Heart right ventricle (tissue), 16 donors: Measurements from ENCODE around the gene GRP. TPM values are rescaled to one million over a fixed set of nuclear protein-coding genes. Genes with fewer than 3 reads are reported as not detected.

Experiments used
- ATAC-seq, 8 donors: fragments of 200-7000 bp; cut with Tn5 transposase; one replicate each; pipeline ENCODE4 v1.9.1; 2020; ENCODE audit warnings: mild to moderate bottlenecking in 8 of 8, moderate library complexity in 8 of 8, moderate number of reproducible peaks in 1 of 8
- DNase-seq, 2 donors: peaks; one replicate each; pipeline ENCODE4 v3.0.0-alpha.2; 2020
- H3K27ac ChIP-seq, 10 donors: fragments of 200-600 bp; sonication (generic) in 2 of 10; one replicate each; pipeline versions ENCODE4 v1.5.0 to v1.8.0; 2020 to 2022; ENCODE audit warnings: mild to moderate bottlenecking in 3 of 10
- H3K27me3 ChIP-seq, 7 donors: fragments of 200-600 bp; one replicate each; pipeline ENCODE4 v1.8.0; 2021 to 2022; ENCODE audit warnings: mild to moderate bottlenecking in 2 of 7
- H3K36me3 ChIP-seq, 9 donors: fragments of 200-600 bp; sonication (generic) in 1 of 9; one replicate each; pipeline versions ENCODE4 v1.5.0 to v1.8.0; 2020 to 2022; ENCODE audit warnings: mild to moderate bottlenecking in 2 of 9
- H3K4me1 ChIP-seq, 9 donors: fragments of 200-600 bp; sonication (generic) in 1 of 9; one replicate each; pipeline versions ENCODE4 v1.5.0 to v1.8.0; 2020 to 2022; ENCODE audit warnings: mild to moderate bottlenecking in 4 of 9
- H3K4me3 ChIP-seq, 10 donors: fragments of 200-600 bp; sonication (generic) in 2 of 10; one replicate each; pipeline versions ENCODE4 v1.5.0 to v1.8.0; 2020 to 2022; ENCODE audit warnings: mild to moderate bottlenecking in 7 of 10, moderate library complexity in 2 of 10
- H3K9me3 ChIP-seq, 11 donors: fragments of 200-600 bp in 10 of 11; sonication (generic) in 2 of 11; one replicate each; pipeline versions ENCODE4 v1.5.0 to v1.8.0; 2013 to 2022; ENCODE audit warnings: mild to moderate bottlenecking in 2 of 11, control low read depth in 1 of 11, moderate library complexity in 1 of 11
- CTCF ChIP-seq, 9 donors: fragments of 200-600 bp; sonication (generic) in 2 of 9; IDR thresholded peaks; one replicate each; pipeline versions ENCODE4 v1.5.0 to v1.8.0; 2021 to 2022; ENCODE audit warnings: antibody characterized with exemption in 9 of 9, mild to moderate bottlenecking in 5 of 9, moderate library complexity in 1 of 9
- WGBS, 2 donors: extraction: QIAGEN DNeasy Blood & Tissue Kit; methylation state at CpG; one replicate each; pipeline ENCODE4 v1.1.7; 2013; ENCODE audit warnings: inconsistent platforms in 1 of 2; 5-methylcytosine and 5-hydroxymethylcytosine counted together
- intact Hi-C, 10 donors: fragments of 100-400 bp; cut with DNase I; formaldehyde crosslinking; loops; one replicate each; pipeline versions ENCODE4 v1.11.1 to v1.14.2; 2022
- long read RNA-seq, 3 donors: library from polyadenylated mRNA; unstranded; transcript quantifications; one replicate each; pipeline ENCODE4 v2.0.0, GENCODE V29; 2020 to 2021
- polyA plus RNA-seq, 2 donors: library from polyadenylated mRNA; stranded (reverse); fragments of 200-250 nt; gene quantifications; one replicate each; pipeline ENCODE4 v1.2.3, GENCODE V29; 2013
- total RNA-seq, 10 donors: library from RNA; stranded (reverse); fragmentation: NEBNext Ultra II Directional in 3 of 10; extraction: Animal tissue kit (Norgen Biotek cat#: 25700) in 3 of 10; gene quantifications; one replicate each; pipeline versions ENCODE4 v1.2.1 to v1.2.4, GENCODE V29; 2021 to 2023
- donor health status: Arrhythmogenic right ventricular cardiomyopathy.
- donor health status: ischemic (EF 13 %, LVEDD 7.1; RV severe dilation, severe dysfunction).
- donor health status: healthy with polysubstance abuse.
- donor health status: DM: no; HTN: yes; CAD: no.
- donor health status: DM: no; HTN: no; CAD: no.
- donor health status: ischemic (EF 25% LVEDD 6.9; RV normal size, moderate dysfunction).
- donor health status: ischemic (EF 25% LVEDD 5.7; RV mildly dilated, moderate dysfunction).
- donor health status: healthy.
- donor health status: DM: yes; HTN: yes; CAD: no.
- donor health status: Ischemic cardiomyopathy.
- donor health status: ischemic (EF 35%, LVEDD 5.7; RV mildly dilated, moderate dysfunction).
- donor health status: nonischemic (EF 11% LVEDD 7.7; RV severe dilation, severe dysfunction).
- donor health status: DM: yes; HTN: yes; CAD: no.
- donor health status: PGD.
- donor health status: ischemic (EF 29% LVEDD 5.4; RV normal size, mild dysfunction).
- donor health status: nonischemic (EF 23%, LVEDD 6.1; RV moderate dilation, normal function).

The GRP gene
- total RNA-seq (not detected), polyA plus RNA-seq (not detected)
- long read RNA-seq, donor 1, result 0 reads
- long read RNA-seq, donor 2, result 0 reads
- long read RNA-seq, donor 3, result 0 reads

GRCh38 chr18:59219672-59220163, at the start of gene GRP:
Gene GRP (plus strand): TSS chr18:59220158. CDS start chr18:59220266, 108 bp downstream.
- H3K4me3 ChIP-seq, result peak within 1 kb of the TSS in 7 of 10 donors; percentile 7 to 31 (median 14)
- peaks cover 0 to 18% (median 6%) of the 10 kb centered on the region in 9 donors for H3K4me1 ChIP-seq
- intact Hi-C loops, result no loop called here
- no peak for TF ChIP-seq CTCF (IDR thresholded peaks at IDR 0.05)
- DNase-seq (no peak), ATAC-seq (no peak)
- H3K27ac ChIP-seq, result no peak within 1 kb of the TSS
- 2 to 3% methylated on average over 29 of the region's 29 CpGs for WGBS, 2 donors
- H3K27me3 ChIP-seq, result peaks cover 8 to 89% (median 75%) of the 10 kb centered on the region in 7 donors
- no peaks in the 10 kb centered on the region for H3K36me3 ChIP-seq
- H3K9me3 ChIP-seq, result no peaks in the 10 kb centered on the region

- WGBS, 2 donors, result 79% methylated on average over 2 of the region's 2 CpGs
- H3K27me3 ChIP-seq, result peaks cover 0 to 6% (median 0%) of the 10 kb centered on the region in 7 donors
- no peak overlapping the region for H3K27ac ChIP-seq
- intact Hi-C loops, result no loop called here
- TF ChIP-seq CTCF (IDR thresholded peaks at IDR 0.05), result no peak
- ATAC-seq, result no peak
- no peaks in the 10 kb centered on the region for H3K4me1 ChIP-seq
- H3K4me3 ChIP-seq, result no peak overlapping the region
- no peaks in the 10 kb centered on the region for H3K36me3 ChIP-seq
- no peak for DNase-seq
- H3K9me3 ChIP-seq, result peaks cover 0 to 41% (median 19%) of the 10 kb centered on the region in 11 donors
Observed at GRCh38 chr18:59172664-59173249, 47.2 kb upstream of the GRP start.

DNA sequence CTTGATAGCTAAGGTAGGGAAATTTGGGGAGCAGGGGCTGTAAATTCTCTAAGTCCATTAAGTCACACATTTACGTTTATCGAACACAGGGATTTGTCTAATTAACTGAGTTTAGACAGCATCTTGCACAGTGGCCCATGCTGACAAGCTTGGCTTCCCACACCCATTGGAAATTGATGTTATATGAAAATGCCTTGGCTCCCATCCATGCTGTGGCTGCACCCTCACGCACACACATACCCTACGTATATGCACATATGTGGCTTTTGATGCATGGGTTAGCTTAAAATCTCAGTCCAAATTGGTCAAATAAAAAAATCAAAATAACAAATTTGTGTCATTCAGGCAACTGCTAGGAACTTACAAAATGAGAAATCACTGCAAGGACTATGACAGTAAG, 42.5 kb upstream of the GRP start:
- Histone ChIP-seq H3K4me3 (no peak overlapping the region), H3K27ac (no peak overlapping the region), H3K9me3 (peaks cover 0 to 22% (median 8%) of the 10 kb centered on the region in 11 donors), H3K36me3 (no peaks in the 10 kb centered on the region), H3K4me1 (no peaks in the 10 kb centered on the region), H3K27me3 (peaks cover 0 to 10% (median 0%) of the 10 kb centered on the region in 7 donors)
- DNase-seq, result no peak
- 89 to 90% methylated on average over 4 of the region's 4 CpGs for WGBS, 2 donors
- TF ChIP-seq CTCF (IDR thresholded peaks at IDR 0.05), result no peak
- intact Hi-C loops, result no loop called here
- ATAC-seq, result no peak

DNA sequence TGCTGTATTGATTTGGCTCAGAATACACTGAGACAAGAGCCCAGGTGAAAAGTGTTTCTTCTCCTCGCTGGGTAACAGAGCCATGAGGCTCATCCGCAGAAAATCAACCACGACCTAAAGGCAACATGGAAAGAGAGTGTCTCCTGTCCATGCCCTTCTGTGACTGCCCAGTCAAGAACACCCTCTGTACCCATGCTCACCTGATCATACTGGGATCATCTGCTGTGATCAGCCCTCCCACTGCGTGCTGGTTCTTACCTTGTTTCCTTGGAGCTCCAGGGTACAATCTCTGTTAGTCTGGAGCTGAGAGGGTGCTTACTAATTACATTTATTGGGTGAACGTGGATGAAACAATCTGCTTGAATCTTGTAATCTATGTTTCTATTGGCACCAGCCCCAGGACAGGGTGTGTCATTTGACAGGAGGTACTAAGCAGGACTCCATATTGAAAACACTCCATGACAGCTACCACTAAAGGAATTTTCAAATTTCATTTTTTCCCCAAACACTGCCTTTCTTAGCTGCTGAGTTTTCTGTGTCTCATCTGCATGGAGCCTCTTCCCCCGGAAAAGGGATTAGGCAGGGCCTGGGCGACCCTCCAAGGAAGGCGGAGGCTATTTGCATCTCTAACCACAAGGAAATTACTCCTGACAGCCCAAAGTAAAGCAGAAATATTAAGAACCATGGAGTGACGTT, 39.7 kb upstream of the GRP start:
- Histone ChIP-seq H3K27ac (no peak overlapping the region), H3K4me3 (no peak overlapping the region), H3K27me3 (peaks cover 0 to 16% (median 0%) of the 10 kb centered on the region in 7 donors), H3K9me3 (no peaks in the 10 kb centered on the region), H3K4me1 (no peaks in the 10 kb centered on the region), H3K36me3 (no peaks in the 10 kb centered on the region)
- no peak for TF ChIP-seq CTCF (IDR thresholded peaks at IDR 0.05)
- DNase-seq (no peak), ATAC-seq (no peak)
- 57 to 61% methylated on average over 9 of the region's 9 CpGs for WGBS, 2 donors
- intact Hi-C loops, result no loop called here
